Gastrocnemius medialis (tissue), 4 donors: ENCODE measurements around the gene DNAJC21.

Experiments
- POLR2A ChIP-seq, 2 donors: fragments of 450-650 bp; IDR thresholded peaks; one replicate each; pipeline ENCODE4 v1.6.1; 2017; ENCODE audit warnings: antibody characterized with exemption in 2 of 2, mild to moderate bottlenecking in 2 of 2, moderate library complexity in 2 of 2
- TF ChIP-seq, protein P1 (sequence below), 5 experiments: fragments of 450-650 bp in 3 of 5; fragments of 200-600 bp in 2 of 5; sonication (generic) in 2 of 5; IDR thresholded peaks in 4 of 5; conservative IDR thresholded peaks in 1 of 5; 1 replicate in 4 of 5; 2 replicates in 1 of 5; pipeline ENCODE4 v1.5.1; 2016 to 2019; ENCODE audit warnings: antibody characterized with exemption in 5 of 5, mild to moderate bottlenecking in 3 of 5, moderate library complexity in 3 of 5

DNA sequence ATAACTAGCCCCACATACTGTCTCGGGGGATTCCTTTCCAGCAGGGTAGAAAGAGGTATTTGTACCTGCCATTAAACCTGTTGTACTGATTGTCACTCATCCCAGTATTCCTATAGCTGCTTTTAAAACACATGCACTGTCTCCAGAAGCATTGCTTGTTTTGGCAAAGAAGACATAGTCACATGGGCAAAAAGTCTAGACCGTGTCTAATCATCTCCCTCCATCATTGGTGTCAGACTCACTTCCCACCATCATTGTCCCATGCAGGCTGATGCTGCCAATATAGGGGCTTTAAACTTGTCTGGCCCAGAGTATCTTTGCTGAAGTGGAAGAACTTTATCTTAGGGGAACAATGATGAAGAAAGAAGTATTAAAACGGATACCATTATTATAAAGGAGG lies 12.6 kb downstream of the DNAJC21 start:
- TF ChIP-seq, protein P1, sequence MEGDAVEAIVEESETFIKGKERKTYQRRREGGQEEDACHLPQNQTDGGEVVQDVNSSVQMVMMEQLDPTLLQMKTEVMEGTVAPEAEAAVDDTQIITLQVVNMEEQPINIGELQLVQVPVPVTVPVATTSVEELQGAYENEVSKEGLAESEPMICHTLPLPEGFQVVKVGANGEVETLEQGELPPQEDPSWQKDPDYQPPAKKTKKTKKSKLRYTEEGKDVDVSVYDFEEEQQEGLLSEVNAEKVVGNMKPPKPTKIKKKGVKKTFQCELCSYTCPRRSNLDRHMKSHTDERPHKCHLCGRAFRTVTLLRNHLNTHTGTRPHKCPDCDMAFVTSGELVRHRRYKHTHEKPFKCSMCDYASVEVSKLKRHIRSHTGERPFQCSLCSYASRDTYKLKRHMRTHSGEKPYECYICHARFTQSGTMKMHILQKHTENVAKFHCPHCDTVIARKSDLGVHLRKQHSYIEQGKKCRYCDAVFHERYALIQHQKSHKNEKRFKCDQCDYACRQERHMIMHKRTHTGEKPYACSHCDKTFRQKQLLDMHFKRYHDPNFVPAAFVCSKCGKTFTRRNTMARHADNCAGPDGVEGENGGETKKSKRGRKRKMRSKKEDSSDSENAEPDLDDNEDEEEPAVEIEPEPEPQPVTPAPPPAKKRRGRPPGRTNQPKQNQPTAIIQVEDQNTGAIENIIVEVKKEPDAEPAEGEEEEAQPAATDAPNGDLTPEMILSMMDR (IDR thresholded peaks at IDR 0.05 in 4 of 5, conservative IDR thresholded peaks at IDR 0.05 in 1 of 5): no peak
- TF ChIP-seq POLR2A (IDR thresholded peaks at IDR 0.05): no peak
